ENCODE measurements around the gene TRIM61.
A peak's percentile ranks its signal among the peaks of the same experiment; 100 is the strongest.
"Not testable (repeated sequence)": the region's sequence is repeated elsewhere in the genome, so short reads cannot be mapped to it uniquely, and the experiment has no call there.

Gene TRIM61

DNA sequence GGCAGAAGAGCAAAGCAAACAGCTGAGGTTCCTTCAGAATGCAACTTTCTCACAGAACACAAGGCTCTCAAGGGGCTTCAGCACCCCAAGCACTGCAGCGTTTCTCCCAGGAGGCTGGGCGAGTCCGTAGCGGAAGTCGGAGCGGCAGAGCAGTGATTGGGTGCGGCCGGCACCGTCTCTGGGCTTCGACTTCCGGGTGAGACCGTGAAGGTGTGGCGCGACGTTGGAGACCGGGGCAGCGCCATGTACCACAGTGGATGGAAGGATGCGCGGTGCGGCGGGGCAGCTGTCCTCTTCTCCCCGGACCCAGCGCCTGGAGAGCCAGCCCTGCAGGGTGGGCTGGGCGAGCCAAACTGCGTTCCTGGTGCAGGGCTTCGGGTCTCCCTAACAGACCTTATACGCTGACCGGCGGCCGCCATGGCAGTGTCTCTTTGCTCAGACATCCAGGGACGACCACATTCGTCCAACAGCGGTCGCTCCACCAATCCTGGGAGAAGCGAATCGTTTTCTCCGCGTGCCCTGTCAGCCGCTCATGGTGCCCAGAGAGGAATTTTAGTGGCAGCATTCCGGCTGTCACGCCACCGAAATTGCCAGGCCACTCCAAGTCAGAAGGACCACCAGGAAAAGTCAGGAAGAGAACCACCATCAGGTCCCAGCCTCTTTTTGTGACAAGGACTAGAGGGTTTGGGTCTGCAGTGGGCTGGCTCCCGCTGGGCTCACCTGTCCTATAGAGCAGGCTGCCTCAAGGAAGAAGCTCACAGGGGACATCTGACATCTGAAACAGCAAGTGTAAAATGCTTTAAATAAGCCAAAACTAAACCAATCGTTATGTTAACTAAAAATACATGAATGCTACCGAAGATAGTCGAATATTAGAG is 20.5 kb downstream of the TRIM61 start:
- peak; percentile 90 for DNase-seq (ENCODE audit: low spot score)

GRCh38 chr4:164955107-164955805 is 22.2 kb downstream of the TRIM61 start:
- no peak for DNase-seq (ENCODE audit: low spot score)

DNA sequence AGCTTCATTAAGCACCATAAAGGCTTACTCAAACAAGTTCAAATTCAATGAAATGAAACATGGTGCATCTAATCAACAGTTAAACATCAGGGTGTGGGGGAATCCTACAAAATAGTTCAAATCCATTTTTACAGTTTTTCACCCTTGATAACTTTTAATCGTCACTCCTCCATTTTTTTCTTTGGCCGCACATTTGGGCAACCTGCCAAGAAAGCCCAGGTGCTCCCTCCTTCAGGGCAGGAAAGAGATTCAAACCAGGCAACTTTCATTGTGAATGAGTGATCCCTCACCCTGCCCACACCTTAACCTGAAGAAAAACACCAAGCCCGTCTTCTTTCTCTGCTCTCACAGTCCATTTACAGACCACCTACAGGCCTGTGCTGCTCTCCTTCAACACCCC is 24.9 kb downstream of the TRIM61 start:
- DNase-seq (ENCODE audit: low spot score): no peak

DNA sequence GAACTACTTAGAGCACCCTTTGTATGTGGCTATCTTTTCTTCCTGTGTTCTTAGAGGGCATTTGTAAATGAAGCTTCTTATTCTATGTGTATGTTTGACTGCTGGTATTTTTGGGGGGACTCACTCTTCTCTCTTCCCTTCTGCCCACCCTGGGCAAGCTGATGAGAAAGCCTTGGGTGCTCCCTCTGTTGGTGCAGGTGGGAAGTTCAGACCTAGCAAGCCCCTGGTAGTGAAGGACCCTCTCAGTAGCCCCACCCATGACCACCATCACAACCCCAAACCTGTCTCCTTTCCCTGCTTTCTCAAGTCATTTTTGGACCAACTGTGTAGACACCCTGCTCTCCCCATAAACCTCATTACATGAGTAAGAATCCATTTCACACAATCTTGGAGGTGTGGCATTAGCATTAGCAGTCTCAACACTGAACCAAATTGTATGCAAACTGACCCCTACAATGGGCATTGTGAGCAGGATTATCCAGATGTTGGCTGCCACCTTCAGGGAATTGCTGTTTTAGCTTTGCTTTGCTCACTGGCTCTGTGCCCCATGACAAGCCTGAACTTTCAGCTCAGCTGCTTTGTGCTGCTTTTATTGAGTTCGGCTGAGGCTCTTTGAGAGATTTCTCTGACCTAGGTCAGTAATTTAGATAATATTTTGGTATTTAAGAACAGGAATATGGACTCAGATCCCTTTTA is 27.9 kb downstream of the TRIM61 start:
- DNase-seq (ENCODE audit: low spot score): no peak

DNA sequence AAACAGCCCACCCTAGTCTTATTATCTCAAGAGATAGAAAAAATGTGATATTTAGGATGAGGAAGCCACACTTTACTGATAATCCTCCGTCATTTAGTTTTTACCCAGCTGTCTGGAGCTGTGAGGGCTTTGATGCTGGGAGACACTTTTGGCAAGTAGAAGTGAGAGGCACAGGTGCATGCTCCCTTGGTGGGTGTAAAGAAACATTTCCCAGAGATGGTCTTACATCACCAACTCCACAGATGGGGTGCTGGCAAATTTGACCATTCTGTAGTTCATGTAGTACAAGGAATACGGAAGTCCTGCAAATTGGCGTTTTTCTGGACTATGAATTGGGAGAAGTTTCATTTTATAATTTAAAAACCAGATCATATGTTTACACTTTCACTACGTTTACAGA is 28.5 kb downstream of the TRIM61 start:
- no peak for DNase-seq (ENCODE audit: low spot score)

DNA sequence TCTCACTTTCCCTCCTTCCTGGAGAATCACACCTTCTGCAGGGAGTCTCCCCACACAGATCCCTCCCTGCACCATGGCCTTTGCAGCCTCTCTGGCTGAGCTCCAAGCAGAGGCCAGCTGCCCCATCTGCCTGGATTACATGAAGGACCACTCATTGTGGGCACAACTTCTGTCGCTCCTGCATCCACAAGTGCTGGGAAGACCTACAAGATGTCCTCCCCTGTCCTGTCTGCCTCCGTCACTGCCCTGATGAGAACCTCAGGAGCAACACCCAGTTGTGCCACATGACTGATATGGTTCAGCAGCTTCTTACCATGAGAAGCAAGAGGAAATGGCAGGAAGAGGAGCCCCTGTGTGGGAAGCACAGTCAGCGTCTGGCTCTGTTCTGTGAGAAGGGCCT is 29.5 kb downstream of the TRIM61 start:
- DNase-seq (ENCODE audit: low spot score): not testable (repeated sequence)

DNA sequence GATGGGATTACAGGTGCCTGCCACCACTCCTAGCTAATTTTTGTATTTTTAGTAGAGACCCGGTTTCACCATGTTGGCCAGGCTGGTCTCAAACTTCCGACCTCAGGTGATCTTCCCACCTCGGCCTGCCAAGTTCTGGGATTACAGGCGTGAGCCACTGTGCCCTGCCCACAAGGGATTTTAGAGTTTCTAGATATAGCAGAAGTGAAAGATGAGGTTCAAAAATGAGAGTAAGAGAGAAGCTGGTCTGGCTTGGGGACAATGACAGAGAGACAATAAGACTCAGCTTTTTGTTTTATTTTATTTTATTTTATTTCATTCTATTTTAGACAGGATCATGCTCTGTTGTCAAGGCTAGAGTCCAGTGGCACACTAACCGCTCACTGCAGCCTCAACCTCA is 30.6 kb downstream of the TRIM61 start:
- DNase-seq (ENCODE audit: low spot score): no peak

DNA sequence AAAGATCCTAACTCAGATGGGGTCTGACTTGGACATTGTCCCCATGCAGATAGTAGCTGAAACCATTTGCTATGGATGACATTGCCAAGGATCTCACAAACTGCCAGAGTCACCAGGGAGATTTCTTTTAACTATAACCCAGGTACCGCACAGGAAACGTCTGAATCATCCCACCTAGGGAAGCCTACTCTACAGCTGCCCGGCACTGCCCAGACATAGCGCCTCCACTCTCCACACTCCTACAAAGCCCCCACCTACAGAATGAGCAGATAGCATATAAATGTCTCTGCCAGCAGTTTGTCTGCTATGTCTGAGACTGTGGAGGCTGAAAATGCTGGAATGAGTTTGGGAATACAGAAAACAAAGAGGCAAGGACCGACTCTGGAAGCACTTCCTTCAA is 32.3 kb downstream of the TRIM61 start:
- no peak for DNase-seq (ENCODE audit: low spot score)

GRCh38 chr4:164943192-164943591 is 34.3 kb downstream of the TRIM61 start:
- DNase-seq (ENCODE audit: low spot score): no peak

GRCh38 chr4:164937576-164938270 is 39.7 kb downstream of the TRIM61 start:
- DNase-seq (ENCODE audit: low spot score): no peak

DNA sequence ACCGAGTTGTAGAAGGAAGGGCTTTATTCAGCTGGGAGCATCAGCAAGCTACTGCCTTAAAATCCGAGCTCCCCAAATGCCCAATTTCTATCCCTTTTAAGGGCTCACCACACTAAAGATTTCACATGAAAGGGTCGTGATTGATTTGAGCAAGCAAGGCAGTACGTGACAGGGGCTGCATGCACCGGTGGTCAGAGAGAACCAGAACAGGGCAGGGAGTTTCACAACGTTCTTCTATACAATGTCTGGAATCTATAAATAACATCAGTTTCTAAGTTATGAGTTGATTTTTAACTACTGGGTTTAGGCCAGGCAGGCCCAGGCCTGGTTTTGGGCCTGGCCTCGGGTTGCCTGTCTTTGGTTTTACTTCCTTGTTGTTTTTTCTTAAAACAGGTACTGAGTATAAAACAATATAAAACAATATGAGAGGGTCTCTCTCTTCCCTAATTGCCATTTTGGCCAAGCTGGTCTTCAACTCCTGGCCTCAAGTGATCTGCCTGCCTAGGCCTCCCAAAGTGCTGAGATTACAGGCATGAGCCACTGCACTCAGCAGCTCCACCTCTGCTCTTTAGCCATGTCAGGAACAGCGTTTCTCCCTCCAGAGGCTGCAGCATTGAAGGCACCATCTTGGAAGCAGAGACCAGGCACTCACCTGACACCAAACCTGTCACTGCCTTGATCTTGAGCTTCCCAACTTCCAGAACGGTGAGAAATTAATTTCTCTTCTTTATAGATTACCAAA is 41.4 kb downstream of the TRIM61 start:
- not testable (repeated sequence) for DNase-seq (ENCODE audit: low spot score)

- no peak for DNase-seq (ENCODE audit: low spot score)
Measured at GRCh38 chr4:164935363-164935762, 42.1 kb downstream of the TRIM61 start.

- DNase-seq (ENCODE audit: low spot score): no peak
Measured at GRCh38 chr4:164933244-164933643, 44.2 kb downstream of the TRIM61 start.

DNA sequence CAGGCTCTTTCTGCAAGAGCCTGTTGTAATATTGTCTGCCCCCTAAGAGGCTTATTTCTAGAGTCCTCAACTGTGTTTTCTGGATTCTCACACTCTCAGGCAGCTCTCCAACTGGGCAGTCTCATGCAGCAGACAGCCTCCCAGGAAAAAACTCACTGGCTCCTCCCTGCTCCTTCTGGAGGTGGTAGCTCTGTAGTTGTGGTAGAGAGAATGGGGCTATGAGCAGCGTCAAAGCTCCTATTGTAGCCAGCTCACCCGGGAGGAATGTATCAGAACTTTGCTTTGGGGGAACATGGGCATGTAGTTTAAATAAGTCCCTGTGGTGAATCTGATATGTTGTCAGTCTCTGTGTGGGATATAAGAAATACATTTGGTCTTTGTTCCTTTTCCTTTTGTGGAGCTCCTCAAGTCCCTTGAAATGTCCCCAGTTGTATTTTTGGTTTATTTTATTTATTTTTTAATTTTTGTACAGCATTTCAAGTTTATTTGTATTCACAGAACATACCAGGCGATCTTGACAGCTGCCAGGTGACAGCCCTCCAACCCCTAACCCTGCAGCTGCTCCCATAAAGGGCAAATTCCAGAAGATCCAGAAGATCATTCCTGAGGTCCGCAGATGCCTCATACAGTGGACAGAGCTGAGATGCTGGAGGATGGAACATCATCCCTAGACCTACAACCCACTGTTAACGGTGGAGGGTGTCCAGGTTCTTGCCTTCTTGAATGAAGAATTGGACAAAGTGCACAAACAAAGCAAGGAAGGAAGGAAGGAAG is 45.7 kb downstream of the TRIM61 start:
- peak; percentile 44 for DNase-seq (ENCODE audit: low spot score)

DNA sequence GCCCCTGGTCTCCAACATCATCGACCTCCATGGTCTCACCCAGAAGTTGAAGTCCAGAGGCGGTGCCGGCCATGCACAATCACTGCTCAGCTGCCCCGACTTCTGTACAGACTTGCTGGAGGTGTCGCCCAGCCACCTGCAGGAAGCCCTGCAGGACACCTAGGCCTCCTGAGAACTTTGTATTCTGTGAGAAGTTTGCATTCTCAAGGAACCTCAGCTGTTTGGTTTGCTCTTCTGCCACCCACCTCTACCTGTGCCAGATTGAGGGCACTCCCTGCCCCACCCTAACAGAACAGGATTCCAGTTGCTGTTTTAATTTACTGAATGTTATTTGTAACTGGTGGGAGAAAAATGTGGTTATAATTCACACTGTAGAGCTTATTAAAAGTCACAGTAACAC is 46.8 kb downstream of the TRIM61 start:
- DNase-seq (ENCODE audit: low spot score): no peak

DNA sequence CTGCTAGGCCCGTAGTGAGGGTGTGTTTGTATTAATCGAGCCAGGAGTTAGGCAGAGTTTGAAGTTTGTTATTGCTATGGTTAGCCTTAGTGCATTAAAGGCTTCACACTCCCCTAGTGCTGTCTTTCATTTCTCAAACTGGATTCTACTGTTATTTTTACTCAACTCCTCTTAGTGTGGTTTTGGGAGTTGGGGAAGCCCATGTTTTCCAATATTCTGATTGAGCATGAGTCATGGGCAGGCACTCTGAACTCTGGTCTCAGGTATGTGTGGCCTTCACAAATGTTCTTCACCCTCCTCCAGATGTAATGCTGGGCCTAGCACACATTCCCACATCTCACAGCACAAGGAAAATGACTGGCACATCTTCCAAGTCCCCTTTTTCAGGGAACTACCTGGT is 50.4 kb downstream of the TRIM61 start:
- not testable (repeated sequence) for DNase-seq (ENCODE audit: low spot score)

GRCh38 chr4:164926301-164926700 is 51.2 kb downstream of the TRIM61 start:
- DNase-seq (ENCODE audit: low spot score): peak; percentile 56

GRCh38 chr4:164924670-164925238 is 52.7 kb downstream of the TRIM61 start:
- no peak for DNase-seq (ENCODE audit: low spot score)

- DNase-seq (ENCODE audit: low spot score): no peak
Measured at GRCh38 chr4:164918956-164919355, 58.5 kb downstream of the TRIM61 start.
